Measurements from ENCODE around the gene PTPRN2.
"Not testable (repeated sequence)": the region's sequence is repeated elsewhere in the genome, so short reads cannot be mapped to it uniquely, and the experiment has no call there.

Gene PTPRN2

DNA sequence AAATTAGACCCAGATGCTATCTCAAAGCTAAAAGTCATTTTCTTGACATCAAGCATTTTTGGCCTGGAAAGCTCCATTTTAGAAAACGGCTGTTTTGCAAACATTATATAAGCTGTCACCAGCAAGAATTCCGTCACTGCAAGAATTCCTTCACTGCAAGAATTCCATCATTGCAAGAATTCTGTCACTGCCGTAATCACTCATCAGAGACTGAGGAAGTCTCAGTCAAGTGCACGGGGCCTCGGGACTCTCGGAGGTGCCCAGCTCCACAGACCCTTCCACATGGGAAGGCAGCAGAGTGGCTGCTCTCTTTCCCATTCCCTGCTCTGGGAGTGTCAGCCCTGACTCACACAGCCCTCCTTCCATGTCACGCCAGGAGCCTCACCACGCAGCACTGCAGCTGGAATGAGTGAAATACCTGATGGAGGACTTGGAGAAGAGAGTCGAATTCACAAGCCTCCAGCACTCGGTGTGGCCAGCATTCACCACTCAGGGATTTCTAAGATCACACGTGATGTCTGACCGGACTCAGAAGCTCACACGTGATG is 168.3 kb downstream of the PTPRN2 start:
- no peak for DNase-seq (ENCODE audit: low read depth)

DNA sequence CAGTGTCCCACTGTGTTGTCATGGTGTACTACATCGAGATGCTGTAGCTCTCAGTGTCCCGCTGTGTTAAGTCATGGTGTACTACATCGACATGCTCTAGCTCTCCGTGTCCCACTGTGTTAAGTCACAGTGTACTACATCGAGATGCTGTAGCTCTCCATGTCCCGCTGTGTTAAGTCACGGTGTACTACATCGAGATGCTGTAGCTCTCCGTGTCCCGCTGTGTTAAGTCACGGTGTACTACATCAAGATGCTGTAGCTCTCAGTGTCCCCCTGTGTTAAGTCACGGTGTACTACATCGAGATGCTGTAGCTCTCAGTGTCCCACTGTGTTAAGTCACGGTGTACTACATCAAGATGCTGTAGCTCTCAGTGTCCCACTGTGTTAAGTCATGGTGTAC is 169.2 kb downstream of the PTPRN2 start:
- not testable (repeated sequence) for DNase-seq (ENCODE audit: low read depth)

DNA sequence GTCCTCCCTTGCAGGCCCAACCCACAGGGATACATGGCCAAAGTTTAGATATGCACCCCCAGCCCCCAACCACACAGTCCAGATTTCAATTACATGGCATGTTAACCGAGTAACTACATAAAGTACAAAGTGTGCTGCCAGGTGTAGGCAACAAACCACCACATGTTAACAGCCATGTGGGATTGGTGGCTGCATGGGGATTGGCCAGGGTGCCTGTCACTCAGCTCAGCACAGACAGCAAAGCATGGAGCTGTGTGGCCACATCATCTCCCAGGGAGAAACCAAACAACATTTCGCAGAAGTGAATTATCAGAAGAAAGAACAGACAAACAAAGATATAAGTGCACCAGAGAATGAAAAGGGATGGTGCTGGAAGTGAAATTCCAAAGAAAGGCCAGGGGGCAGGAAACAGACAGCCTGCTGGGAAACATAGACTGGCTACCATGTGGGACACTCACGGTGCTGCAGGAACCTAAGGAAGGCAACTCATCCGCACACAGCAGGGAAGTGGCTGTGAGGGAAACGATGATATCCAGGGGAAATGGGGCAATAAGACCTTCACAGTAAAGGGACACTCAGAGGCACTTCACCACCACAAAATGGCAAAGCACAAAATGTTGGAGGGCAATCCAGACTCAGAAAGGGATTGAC is 171.2 kb downstream of the PTPRN2 start:
- DNase-seq (ENCODE audit: low read depth), result no peak

DNA sequence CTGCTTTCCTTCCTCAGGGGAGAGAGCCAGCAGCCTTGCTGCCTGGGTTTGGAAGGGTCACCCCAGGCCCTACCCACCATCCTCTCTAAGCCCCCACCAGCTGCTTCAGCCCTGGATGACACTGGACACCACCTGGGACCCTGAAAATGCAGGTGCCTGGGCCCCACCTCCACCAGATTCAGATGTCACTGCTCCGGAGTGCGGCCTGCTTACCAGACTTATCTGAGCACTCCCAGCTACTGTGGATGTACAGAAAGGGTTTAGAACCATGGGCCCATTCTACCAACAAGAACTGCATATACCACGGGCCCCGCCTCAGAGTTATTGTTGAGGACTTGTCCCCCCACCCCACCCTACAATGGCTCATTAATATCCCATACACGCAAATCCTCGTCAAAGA is 172.3 kb downstream of the PTPRN2 start:
- no peak for DNase-seq (ENCODE audit: low read depth)

DNA sequence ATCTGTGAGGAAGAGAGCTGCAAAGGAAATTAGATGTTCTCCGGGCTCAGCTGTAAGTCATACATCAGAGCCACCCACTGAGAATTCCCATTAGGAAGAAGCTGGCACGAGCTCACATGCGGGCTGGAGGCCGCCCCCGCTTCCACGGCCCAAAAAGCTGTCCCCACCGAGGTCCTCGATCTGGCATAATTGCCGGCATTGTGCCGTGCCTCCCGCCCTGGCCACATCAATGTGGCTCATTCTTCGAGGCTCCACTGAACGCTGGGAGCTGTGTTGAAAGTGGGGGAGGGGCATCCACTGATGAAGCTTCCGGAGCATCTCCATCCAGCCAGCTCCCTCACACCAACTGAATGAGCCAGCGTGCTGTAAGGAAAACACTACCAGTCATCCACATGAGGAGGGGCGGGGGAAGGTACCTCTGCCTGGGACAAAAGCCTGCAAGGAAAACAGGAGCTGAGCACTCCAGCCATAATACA is 173.1 kb downstream of the PTPRN2 start:
- DNase-seq (ENCODE audit: low read depth), result no peak

DNA sequence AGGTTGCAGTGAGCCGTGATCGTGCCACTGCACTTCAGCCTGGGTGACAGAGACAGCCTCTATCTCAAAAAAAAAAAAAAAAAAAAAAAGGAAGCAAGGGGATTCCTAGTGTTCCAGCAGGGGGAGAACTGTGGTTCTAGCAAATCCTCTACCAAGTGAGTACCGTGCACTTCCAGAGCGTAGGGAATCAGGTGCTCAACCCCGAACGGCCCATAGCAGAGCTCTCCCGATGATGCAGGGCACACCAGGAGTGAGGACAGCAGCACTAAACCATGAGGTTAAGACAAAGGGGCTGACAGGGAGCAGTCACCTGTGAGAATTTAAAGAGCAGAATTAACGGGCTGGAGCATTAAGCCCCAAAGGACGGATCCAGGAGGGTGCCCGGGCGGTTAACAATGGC is 173.6 kb downstream of the PTPRN2 start:
- no peak for DNase-seq (ENCODE audit: low read depth)

DNA sequence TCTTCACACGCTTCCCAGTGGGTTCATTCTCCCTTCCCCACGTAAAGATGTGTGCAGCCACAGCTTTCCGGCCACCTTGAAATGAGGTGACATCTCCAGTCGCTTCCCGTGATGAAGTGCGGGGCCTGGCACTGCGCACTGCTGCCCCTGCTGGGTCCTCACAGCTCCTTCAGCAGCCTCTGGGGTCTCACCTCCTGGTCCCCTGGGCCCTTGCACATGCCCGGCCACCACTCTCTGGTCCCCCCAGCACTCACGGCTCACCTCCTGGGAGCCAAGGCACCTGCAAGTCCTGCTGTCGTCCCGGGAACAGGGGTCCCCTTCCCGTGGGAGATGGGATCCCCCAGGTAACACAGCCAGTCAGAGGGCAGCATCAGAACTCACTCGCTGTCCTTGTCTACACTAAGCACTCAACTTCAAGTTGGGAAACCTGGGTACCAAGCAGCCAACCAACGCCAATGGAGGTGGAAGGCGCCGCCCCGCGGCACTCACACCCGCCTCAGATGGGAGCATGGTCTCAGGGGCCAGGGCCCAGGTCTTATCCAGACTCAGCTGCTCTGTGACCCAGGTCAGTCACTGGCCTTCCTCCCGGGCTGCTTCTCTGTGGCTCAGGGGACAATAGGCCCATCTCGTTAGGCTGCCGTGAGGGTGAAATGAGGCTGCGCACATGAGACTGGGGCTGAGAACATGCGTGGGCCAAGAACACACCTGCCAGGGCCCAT is 176.2 kb downstream of the PTPRN2 start:
- DNase-seq (ENCODE audit: low read depth), result no peak

DNA sequence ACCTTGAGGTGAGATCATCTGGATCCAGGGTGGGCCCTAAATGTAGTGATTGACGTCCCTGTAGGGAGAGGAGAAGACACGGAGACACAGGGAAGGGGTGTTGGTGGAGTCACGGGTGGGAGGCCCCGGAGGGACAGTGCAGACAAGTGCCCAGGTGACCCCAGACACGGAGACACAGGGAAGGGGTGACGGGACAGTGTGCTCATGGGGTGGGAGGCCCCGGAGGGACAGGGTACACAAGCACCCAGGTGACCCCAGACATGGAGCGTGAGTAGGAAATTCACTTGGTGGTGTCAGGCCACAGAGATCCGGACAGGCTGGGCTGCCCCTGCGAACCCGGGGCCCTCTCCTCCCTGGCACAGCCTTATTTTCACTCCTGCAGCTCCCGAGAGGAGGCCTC is 176.9 kb downstream of the PTPRN2 start:
- DNase-seq (ENCODE audit: low read depth), result no peak

GRCh38 chr7:158409816-158410330 is 177.8 kb downstream of the PTPRN2 start:
- DNase-seq (ENCODE audit: low read depth), result no peak

DNA sequence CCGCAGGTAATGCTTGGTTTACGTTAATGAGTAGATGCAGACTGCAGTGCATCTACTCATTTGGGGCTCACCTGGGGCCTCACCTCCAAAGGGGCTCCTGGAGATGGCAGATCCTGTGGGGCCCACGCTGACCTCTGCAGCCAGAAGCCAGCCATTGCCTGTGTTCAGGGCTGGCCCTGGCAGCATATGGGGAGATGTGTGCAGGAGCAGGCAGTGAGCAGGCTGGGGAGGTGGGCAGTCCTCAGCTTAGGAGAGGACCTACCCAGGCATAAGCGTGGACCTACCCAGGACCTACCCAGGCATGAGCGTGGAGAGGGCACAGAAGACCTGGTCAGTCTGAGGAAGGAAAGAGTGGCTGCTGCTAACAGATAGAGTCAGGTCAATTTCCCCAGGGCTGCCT is 178.5 kb downstream of the PTPRN2 start:
- no peak for DNase-seq (ENCODE audit: low read depth)

GRCh38 chr7:158408318-158408920 is 179.2 kb downstream of the PTPRN2 start:
- no peak for DNase-seq (ENCODE audit: low read depth)

- no peak for DNase-seq (ENCODE audit: low read depth)
Observed at GRCh38 chr7:158407581-158408317, 179.9 kb downstream of the PTPRN2 start.

GRCh38 chr7:158406801-158407200 is 180.8 kb downstream of the PTPRN2 start:
- no peak for DNase-seq (ENCODE audit: low read depth)

DNA sequence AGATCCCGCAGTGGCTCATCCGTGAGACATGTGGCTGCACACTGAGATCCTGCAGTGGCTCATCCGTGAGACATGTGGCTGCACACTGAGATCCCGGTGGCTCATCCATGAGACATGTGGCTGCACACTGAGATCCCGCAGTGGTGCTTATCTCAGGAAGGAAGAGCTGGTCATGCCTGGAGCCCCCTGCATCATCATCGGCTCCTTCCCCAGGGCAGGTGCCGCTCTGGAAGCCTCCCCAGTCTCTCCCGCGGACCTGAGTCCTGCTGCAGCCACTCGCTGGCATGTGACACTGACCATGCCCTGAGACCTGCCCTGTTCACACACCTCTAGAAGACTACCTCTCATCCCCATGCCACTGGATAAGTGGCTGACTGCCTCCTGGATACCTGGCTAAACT is 181.3 kb downstream of the PTPRN2 start:
- no peak for DNase-seq (ENCODE audit: low read depth)

GRCh38 chr7:158405771-158406170 is 181.9 kb downstream of the PTPRN2 start:
- not testable (repeated sequence) for DNase-seq (ENCODE audit: low read depth)

- DNase-seq (ENCODE audit: low read depth), result no peak
Observed at GRCh38 chr7:158405324-158405723, 182.3 kb downstream of the PTPRN2 start.

DNA sequence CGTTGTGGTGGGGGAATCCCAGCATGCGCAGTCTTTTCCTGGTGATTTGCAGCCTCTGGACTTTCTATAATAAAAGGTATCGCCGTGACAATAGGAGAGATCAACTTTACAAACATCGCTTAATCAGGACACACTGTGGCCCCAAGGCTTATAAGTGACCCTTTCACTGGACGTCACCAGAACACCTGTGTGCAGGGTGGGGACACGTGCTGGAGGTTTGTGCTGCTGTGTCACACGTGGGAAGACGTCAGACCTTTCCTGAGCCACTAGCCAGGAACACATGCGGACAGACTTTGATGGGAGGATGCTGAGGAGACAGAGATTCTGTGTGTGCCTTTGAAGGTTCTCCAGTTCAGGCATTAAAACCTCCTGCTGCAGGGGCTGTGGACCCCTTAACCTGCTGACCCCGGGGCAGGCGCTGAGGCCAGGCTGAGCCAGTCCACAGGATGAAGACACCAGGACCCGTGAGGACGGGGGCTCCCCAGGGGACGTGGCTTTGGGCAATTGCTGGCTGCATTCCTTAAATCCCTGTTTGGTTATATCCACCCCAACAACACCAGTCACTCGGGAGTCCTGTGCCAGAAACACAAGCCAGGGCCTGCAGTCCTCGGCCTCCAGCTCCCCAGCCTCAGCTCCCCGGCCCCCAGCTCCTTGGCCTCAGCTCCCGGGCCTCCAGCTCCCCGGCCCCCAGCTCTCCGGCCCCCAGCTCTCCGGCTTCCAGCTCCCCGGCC is 183.4 kb downstream of the PTPRN2 start:
- no peak for DNase-seq (ENCODE audit: low read depth)

GRCh38 chr7:158403013-158403821 is 184.4 kb downstream of the PTPRN2 start:
- no peak for DNase-seq (ENCODE audit: low read depth)

DNA sequence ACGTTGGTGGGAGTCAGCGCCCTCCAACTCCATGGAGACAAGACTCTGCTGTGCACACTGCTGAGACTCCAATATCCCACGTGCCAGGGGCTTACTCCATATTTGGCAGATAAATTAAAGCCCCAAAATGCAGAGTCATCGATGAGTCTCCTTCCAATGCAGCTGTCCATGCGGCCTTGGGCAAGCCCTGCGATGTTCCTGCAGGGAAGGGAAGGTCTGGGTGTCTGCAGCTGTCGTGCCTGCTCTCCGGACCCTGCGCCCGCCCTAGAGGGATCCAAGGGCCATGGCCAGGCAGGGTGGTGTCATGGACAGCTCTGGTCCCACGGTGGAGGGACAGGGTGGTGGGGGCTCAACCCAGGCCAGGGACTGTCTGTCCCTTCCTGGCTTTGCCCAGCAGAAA is 185.2 kb downstream of the PTPRN2 start:
- no peak for DNase-seq (ENCODE audit: low read depth)

DNA sequence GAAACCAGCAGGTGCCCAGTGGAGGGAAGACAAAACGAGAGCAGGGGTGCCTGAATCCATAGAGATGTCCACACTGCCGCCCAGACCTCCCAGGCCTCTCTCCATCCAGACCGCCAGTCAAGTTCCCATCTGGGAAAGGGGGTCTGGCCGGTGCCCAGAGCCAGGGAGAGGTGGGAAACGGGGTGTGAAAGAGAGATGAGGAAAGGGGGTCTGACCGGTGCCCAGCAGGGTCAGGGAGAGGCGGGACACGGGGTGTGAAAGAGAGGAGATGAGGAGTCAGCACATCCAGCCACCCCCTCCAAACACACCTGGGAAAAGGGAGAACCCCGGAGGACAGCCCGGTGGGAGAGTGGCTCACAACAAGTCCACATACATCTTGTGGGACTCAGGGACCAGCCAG is 185.8 kb downstream of the PTPRN2 start:
- no peak for DNase-seq (ENCODE audit: low read depth)

DNA sequence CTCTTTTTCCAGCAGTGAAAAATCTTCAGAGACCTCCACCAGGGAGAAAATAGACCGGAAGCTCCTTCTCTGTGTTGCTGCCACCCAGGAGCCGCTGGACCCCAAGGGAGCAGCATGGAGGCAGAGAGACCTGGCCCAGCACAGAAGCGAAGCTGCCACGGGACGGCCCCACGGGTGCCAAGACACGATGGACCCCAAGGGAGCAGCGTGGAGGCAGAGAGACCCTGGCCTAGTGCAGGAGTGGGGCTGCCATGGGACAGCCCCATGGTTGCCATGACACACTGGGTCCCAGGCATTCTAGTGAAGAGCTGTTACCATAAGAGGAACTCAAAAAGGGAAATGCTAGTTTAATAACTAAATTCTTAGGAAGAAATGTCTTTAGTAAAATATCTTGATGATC is 186.3 kb downstream of the PTPRN2 start:
- no peak for DNase-seq (ENCODE audit: low read depth)
